ENCODE data around the gene CD58. TPM values are rescaled to one million over a fixed set of nuclear protein-coding genes. Genes with fewer than 3 reads are reported as not detected.

Gene CD58
- total and polyA plus RNA-seq, 9 of the 15 experiments (the other 6 are each of a cell fraction or from before 2014, with no cell fraction given) = 18.1 to 113 (median 37.4) TPM

DNA sequence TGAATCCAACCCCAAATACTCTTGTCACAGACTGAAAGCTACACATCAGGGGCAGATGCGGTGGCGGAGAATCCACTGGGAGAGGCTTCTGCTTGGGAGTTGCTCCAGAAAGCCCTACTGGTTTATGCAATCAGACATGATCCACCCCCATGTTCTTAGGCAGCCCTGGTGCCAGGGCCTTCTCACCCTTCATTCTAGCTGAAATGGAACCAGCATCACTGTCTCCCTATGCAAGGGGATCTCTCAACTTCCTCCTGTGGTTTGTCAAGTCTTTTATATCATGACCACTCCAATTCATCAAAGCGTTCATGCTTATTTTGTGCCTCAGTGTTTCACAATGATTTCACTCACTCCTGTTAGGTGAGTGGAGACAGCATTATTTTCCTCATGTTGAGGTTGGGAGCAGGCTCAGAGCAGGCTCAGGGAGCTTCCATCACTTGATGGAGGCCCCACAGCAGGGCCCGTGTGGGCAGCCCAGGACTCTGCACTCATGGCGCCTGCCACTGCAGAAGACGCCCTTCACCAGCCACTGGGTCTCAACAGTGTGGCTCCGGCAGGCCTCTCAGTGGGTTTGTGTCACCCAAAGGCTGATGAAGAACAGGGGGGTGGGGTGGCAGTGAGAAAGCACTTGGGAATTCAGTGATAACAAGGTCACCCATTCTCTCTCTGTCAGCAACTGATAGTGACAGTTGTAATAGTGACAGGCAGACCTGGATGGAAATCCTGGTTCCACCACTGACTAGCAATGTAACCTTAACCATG lies 67.1 kb downstream of the CD58 start (continued):
- TF ChIP-seq, protein P1, sequence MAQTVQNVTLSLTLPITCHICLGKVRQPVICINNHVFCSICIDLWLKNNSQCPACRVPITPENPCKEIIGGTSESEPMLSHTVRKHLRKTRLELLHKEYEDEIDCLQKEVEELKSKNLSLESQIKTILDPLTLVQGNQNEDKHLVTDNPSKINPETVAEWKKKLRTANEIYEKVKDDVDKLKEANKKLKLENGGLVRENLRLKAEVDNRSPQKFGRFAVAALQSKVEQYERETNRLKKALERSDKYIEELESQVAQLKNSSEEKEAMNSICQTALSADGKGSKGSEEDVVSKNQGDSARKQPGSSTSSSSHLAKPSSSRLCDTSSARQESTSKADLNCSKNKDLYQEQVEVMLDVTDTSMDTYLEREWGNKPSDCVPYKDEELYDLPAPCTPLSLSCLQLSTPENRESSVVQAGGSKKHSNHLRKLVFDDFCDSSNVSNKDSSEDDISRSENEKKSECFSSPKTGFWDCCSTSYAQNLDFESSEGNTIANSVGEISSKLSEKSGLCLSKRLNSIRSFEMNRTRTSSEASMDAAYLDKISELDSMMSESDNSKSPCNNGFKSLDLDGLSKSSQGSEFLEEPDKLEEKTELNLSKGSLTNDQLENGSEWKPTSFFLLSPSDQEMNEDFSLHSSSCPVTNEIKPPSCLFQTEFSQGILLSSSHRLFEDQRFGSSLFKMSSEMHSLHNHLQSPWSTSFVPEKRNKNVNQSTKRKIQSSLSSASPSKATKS (CRISPR knock-in tag; IDR thresholded peaks at IDR 0.05) = no peak
- TF ChIP-seq CXXC5 (CRISPR knock-in tag; IDR thresholded peaks at IDR 0.05) = peak; percentile 56
- TF ChIP-seq RFX5 (IDR thresholded peaks at IDR 0.05; ENCODE audit: low read depth, low read length) = no peak
- TF ChIP-seq JUN (IDR thresholded peaks at IDR 0.05; ENCODE audit: borderline replicate concordance, low read depth, low read length) = peak; percentile 54; the same call in 1 of the 2 replicates
- TF ChIP-seq JUN (CRISPR knock-in tag; IDR thresholded peaks at IDR 0.05; ENCODE audit: borderline replicate concordance) = no peak
- TF ChIP-seq GTF2A2 (tag; IDR thresholded peaks at IDR 0.05) = peak; percentile 48; the same call in 1 of the 2 replicates
- no peak for TF ChIP-seq SAFB (IDR thresholded peaks at IDR 0.05; ENCODE audit: borderline replicate concordance, low read depth, low read length)
- 0 out of 2 replicates have a peak, but pooled peaks have one; percentile 22 for TF ChIP-seq ZNF431 (CRISPR knock-in tag; IDR thresholded peaks at IDR 0.05)
- no peak for TF ChIP-seq DNMT1 (IDR thresholded peaks at IDR 0.05)
- TF ChIP-seq CBFA2T3 (IDR thresholded peaks at IDR 0.05) = peak; percentile 95
- TF ChIP-seq, protein P2, sequence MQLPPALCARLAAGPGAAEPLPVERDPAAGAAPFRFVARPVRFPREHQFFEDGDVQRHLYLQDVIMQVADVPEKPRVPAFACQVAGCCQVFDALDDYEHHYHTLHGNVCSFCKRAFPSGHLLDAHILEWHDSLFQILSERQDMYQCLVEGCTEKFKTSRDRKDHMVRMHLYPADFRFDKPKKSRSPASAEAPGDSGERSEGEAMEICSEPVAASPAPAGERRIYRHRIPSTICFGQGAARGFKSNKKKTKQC (CRISPR knock-in tag; IDR thresholded peaks at IDR 0.05) = no peak
- TF ChIP-seq SETDB1 (IDR thresholded peaks at IDR 0.05; ENCODE audit: low read length) = no peak
- TF ChIP-seq KDM2B (CRISPR knock-in tag; IDR thresholded peaks at IDR 0.05) = no peak
- peak; percentile 80 for TF ChIP-seq DMBX1 (CRISPR knock-in tag; IDR thresholded peaks at IDR 0.05; ENCODE audit: borderline replicate concordance)
- TF ChIP-seq ZNF3 (CRISPR knock-in tag; IDR thresholded peaks at IDR 0.05) = no peak
- no peak for TF ChIP-seq TSC22D4 (tag; IDR thresholded peaks at IDR 0.05)
- TF ChIP-seq, protein P3, sequence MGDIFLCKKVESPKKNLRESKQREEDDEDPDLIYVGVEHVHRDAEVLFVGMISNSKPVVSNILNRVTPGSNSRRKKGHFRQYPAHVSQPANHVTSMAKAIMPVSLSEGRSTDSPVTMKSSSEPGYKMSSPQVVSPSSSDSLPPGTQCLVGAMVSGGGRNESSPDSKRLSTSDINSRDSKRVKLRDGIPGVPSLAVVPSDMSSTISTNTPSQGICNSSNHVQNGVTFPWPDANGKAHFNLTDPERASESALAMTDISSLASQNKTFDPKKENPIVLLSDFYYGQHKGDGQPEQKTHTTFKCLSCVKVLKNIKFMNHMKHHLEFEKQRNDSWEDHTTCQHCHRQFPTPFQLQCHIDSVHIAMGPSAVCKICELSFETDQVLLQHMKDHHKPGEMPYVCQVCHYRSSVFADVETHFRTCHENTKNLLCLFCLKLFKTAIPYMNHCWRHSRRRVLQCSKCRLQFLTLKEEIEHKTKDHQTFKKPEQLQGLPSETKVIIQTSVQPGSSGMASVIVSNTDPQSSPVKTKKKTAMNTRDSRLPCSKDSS (IDR thresholded peaks at IDR 0.05; ENCODE audit: low read depth, partially characterized antibody) = no peak
- TF ChIP-seq KDM4B (IDR thresholded peaks at IDR 0.05; ENCODE audit: borderline replicate concordance in 2 of 2, low read depth in 1 of 2) = 0 out of 4 replicates have a peak, but pooled peaks of 1 of the 2 experiments have one; percentile 58
- TF ChIP-seq, protein P4, sequence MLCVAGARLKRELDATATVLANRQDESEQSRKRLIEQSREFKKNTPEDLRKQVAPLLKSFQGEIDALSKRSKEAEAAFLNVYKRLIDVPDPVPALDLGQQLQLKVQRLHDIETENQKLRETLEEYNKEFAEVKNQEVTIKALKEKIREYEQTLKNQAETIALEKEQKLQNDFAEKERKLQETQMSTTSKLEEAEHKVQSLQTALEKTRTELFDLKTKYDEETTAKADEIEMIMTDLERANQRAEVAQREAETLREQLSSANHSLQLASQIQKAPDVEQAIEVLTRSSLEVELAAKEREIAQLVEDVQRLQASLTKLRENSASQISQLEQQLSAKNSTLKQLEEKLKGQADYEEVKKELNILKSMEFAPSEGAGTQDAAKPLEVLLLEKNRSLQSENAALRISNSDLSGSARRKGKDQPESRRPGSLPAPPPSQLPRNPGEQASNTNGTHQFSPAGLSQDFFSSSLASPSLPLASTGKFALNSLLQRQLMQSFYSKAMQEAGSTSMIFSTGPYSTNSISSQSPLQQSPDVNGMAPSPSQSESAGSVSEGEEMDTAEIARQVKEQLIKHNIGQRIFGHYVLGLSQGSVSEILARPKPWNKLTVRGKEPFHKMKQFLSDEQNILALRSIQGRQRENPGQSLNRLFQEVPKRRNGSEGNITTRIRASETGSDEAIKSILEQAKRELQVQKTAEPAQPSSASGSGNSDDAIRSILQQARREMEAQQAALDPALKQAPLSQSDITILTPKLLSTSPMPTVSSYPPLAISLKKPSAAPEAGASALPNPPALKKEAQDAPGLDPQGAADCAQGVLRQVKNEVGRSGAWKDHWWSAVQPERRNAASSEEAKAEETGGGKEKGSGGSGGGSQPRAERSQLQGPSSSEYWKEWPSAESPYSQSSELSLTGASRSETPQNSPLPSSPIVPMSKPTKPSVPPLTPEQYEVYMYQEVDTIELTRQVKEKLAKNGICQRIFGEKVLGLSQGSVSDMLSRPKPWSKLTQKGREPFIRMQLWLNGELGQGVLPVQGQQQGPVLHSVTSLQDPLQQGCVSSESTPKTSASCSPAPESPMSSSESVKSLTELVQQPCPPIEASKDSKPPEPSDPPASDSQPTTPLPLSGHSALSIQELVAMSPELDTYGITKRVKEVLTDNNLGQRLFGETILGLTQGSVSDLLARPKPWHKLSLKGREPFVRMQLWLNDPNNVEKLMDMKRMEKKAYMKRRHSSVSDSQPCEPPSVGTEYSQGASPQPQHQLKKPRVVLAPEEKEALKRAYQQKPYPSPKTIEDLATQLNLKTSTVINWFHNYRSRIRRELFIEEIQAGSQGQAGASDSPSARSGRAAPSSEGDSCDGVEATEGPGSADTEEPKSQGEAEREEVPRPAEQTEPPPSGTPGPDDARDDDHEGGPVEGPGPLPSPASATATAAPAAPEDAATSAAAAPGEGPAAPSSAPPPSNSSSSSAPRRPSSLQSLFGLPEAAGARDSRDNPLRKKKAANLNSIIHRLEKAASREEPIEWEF (CRISPR knock-in tag; IDR thresholded peaks at IDR 0.05) = no peak
